Left ventricle myocardium inferior (tissue), 1 donor: Measurements from ENCODE around the gene MYDGF. TPM values are rescaled to one million over a fixed set of nuclear protein-coding genes. Genes with fewer than 3 reads are reported as not detected.

Experiments used
- DNase-seq: peaks from one replicate; pipeline ENCODE4 v3.0.0-alpha.2; 2020
- H3K27ac ChIP-seq: fragments of 200-600 bp; replicated peaks from 2 replicates; pipeline ENCODE4 v1.8.0; 2021
- H3K27me3 ChIP-seq: fragments of 200-600 bp; 2 replicates; pipeline ENCODE4 v1.8.0; 2021; ENCODE audit warnings: low read depth
- H3K36me3 ChIP-seq: fragments of 200-600 bp; 2 replicates; pipeline ENCODE4 v1.8.0; 2021
- H3K4me1 ChIP-seq: fragments of 200-600 bp; 2 replicates; pipeline ENCODE4 v1.8.0; 2021
- H3K4me3 ChIP-seq: fragments of 200-600 bp; 2 replicates; pipeline ENCODE4 v1.8.0; 2021; ENCODE audit warnings: mild to moderate bottlenecking, moderate library complexity
- H3K9me3 ChIP-seq: fragments of 200-600 bp; replicated peaks from 2 replicates; pipeline ENCODE4 v1.8.0; 2021
- intact Hi-C: fragments of 100-400 bp; cut with micrococcal nuclease; formaldehyde crosslinking; loops from one replicate; pipeline ENCODE4 v1.11.0; 2022
- total RNA-seq: library from RNA; stranded (reverse); fragmentation: NEBNext Ultra II Directional; extraction: Animal tissue kit (Norgen Biotek cat#: 25700); gene quantifications from one replicate; pipeline ENCODE4 v1.2.1, GENCODE V29; 2021
- TF ChIP-seq, protein P1 (sequence below): fragments of 200-600 bp; IDR thresholded peaks from 2 replicates; pipeline ENCODE4 v1.8.0; 2021; ENCODE audit warnings: antibody characterized with exemption, mild to moderate bottlenecking, borderline replicate concordance
- donor health status: DM: no; HTN: yes; CAD: no; lungs with severe emphysema.

Gene MYDGF
- total RNA-seq, 1 donor from 2014 or later, result 26.3 TPM

DNA sequence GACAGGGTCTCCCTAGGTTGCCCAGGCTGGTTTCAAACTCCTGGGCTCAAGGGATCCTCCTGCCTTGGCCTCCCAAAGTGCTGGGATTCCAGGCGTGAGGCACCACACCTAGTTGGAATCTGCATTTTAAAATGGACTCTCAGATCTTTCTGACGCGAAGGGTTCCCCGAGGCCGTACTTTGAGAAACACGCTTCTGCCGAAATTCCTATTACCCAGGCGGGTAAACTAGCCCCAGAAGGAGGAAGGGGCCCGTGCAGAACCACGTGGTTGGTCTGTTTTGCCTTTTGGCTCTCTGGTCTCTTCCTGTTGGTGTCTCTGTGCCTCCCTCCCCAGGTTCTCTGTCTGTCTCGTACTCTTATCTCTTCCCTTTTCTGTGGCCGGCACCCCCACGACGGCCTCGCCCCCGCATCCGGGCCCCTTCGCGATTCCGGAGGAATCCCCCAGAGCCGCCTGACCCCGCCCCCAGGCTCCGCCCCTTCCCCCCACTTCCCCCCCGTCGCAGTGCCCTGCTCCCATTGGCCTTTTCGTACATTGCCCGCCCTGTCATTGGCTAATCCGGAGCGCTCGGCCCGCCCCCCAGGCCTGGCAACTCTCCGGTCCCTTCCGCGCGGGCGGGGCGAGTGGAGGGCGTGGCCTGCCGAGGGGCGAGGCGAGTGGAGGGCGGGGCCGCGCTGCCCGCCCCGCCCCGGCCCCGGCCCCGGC is 31.2 kb downstream of the MYDGF start, which contains the start of gene TNFAIP8L1:
Gene TNFAIP8L1, plus strand, starts transcription at position 689 of the 703 bp plus-strand sequence. CDS start 12,354 bp downstream, outside the sequence.
- TF ChIP-seq, protein P1, sequence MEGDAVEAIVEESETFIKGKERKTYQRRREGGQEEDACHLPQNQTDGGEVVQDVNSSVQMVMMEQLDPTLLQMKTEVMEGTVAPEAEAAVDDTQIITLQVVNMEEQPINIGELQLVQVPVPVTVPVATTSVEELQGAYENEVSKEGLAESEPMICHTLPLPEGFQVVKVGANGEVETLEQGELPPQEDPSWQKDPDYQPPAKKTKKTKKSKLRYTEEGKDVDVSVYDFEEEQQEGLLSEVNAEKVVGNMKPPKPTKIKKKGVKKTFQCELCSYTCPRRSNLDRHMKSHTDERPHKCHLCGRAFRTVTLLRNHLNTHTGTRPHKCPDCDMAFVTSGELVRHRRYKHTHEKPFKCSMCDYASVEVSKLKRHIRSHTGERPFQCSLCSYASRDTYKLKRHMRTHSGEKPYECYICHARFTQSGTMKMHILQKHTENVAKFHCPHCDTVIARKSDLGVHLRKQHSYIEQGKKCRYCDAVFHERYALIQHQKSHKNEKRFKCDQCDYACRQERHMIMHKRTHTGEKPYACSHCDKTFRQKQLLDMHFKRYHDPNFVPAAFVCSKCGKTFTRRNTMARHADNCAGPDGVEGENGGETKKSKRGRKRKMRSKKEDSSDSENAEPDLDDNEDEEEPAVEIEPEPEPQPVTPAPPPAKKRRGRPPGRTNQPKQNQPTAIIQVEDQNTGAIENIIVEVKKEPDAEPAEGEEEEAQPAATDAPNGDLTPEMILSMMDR, result no peak
- Histone ChIP-seq H3K27me3 (no peaks in the 10 kb centered on the region), H3K9me3 (no peaks in the 10 kb centered on the region), H3K4me3 (peak within 1 kb of the TSS; percentile 84), H3K36me3 (no peaks in the 10 kb centered on the region), H3K4me1 (peaks cover 56% of the 10 kb centered on the region), H3K27ac (peak within 1 kb of the TSS; percentile 90)
- intact Hi-C loops, result loop anchor here (5.0 kb wide), 1 partner anchor 62 kb away; no protein-coding TSS in a partner anchor
- peak; percentile 97 for DNase-seq

DNA sequence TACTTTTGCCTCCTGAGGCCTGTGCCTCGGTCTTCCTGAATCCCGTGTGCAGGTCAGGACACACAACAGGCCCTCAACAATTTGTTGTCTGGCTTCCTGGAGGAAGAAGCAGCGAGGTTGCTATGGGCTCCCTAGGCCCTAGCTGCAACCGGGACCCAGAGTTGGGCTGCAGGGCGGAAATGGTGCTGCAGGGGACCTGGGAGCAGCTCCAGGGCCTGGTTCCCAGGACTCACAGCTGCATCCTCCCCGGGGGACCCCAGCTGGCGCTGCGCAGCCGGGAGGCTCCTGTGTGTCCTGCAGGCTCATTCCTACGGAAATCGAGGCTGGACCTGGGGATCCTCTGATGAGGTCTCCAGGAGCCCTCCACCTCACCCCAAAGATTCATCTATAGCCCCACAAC is 31.8 kb downstream of the MYDGF start:
- DNase-seq, result peak; percentile 68
- H3K27ac ChIP-seq, result peak overlapping the region; percentile 90
- H3K36me3 ChIP-seq, result no peaks in the 10 kb centered on the region
- TF ChIP-seq, protein P1, result peak; percentile 9
- peak overlapping the region; percentile 84 for H3K4me3 ChIP-seq
- no peaks in the 10 kb centered on the region for H3K9me3 ChIP-seq
- intact Hi-C loops, result loop anchor here (5.0 kb wide), 1 partner anchor 61 kb away; no protein-coding TSS in a partner anchor
- H3K27me3 ChIP-seq, result no peaks in the 10 kb centered on the region
- peaks cover 62% of the 10 kb centered on the region for H3K4me1 ChIP-seq

DNA sequence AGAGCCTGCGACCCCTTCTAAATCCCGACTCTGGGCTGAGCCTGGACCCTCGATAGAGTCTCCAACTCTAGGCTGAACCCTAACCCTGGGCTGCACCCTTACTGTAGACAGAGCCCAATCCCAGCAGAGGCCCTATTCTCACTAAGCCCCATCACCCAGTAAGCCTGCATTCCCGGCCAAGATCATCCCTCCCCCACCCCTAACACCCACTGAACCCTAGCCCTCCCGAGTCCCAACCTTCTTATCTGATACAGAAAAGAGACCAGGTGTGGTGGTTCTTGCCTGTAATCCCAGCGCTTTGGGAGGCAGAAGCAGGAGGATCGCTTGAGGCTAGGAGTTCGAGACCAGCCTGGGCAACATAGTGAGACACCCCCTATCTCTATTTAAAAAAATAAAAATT is 33.4 kb downstream of the MYDGF start:
- TF ChIP-seq, protein P1, result no peak
- no peaks in the 10 kb centered on the region for H3K36me3 ChIP-seq
- peaks cover 60% of the 10 kb centered on the region for H3K4me1 ChIP-seq
- H3K27ac ChIP-seq, result peak overlapping the region; percentile 56
- H3K4me3 ChIP-seq, result peak overlapping the region; percentile 66
- H3K27me3 ChIP-seq, result no peaks in the 10 kb centered on the region
- intact Hi-C loops, result loop anchor here (5.0 kb wide), 1 partner anchor 59 kb away; no protein-coding TSS in a partner anchor
- no peak for DNase-seq
- H3K9me3 ChIP-seq, result no peaks in the 10 kb centered on the region

DNA sequence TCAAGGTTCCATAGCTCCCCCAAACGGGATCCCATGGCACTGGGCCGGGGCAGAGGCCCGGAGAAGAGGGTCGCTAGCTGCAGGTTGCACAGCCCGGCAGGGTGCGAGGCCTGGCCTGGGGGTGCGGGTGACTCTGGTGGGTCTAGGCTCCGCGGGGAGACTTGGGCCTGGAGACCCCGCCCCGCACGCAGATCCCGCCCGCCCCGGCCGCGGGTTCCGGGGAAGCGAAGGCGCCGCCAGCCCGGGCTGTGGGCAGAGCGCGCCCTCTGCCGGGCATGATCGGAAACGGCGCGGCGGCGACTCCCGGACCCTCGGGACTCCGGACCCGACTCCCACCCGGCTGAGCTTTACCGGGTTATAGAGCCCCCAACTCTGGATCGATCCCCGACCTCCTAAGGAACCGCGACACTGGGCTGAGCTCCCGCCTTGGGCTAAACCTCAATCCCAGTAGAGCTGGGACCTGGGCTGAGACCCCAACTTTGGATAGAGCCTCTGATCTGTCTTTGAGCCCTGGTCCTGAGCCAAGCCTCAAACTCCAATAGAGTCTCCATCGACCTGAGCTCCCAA is 33.9 kb downstream of the MYDGF start:
- intact Hi-C loops, result loop anchor here (5.0 kb wide), 1 partner anchor 59 kb away; no protein-coding TSS in a partner anchor
- Histone ChIP-seq H3K27ac (peak overlapping the region; percentile 56), H3K9me3 (no peaks in the 10 kb centered on the region), H3K36me3 (no peaks in the 10 kb centered on the region), H3K27me3 (no peaks in the 10 kb centered on the region), H3K4me3 (peak overlapping the region; percentile 66), H3K4me1 (peaks cover 58% of the 10 kb centered on the region)
- peak; percentile 74 for DNase-seq
- TF ChIP-seq, protein P1, result peak; percentile 96

DNA sequence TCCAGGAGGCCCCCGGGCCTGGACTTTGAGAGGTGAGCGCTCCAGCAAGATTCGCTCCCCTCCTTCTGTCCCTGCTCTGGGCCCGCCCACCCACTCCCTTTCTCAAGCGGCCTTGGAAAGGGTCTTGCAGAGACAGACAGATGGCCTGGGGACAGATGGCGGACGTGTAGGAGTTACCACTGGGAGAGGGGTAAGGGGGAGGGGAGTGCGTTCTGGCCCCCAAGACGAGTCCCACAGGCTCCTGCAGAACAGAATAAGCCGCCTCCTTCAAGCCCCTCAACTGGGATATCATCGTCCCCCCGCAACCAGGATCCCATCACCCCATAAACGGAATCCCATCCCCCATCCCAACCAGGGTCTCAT is 34.4 kb downstream of the MYDGF start:
- H3K9me3 ChIP-seq, result no peaks in the 10 kb centered on the region
- peak overlapping the region; percentile 56 for H3K27ac ChIP-seq
- no peaks in the 10 kb centered on the region for H3K27me3 ChIP-seq
- H3K4me1 ChIP-seq, result peaks cover 53% of the 10 kb centered on the region
- TF ChIP-seq, protein P1, result no peak
- H3K4me3 ChIP-seq, result peak overlapping the region; percentile 66
- H3K36me3 ChIP-seq, result no peaks in the 10 kb centered on the region
- intact Hi-C loops, result loop anchor here (5.0 kb wide), 1 partner anchor 58 kb away; no protein-coding TSS in a partner anchor
- DNase-seq, result no peak
